ENCODE measurements around the gene CARS1. TPM values are rescaled to one million over a fixed set of nuclear protein-coding genes. Genes with fewer than 3 reads are reported as not detected.
A peak's percentile ranks its signal among the peaks of the same experiment; 100 is the strongest.

The CARS1 gene
- total RNA-seq, 1 donor from 2014 or later = 59.2 TPM

- H3K9me3 Mint-ChIP-seq = no peaks in the 10 kb centered on the region
- H3K4me3 Mint-ChIP-seq = no peak overlapping the region
- H3K4me1 Mint-ChIP-seq = peaks cover 16% of the 10 kb centered on the region
- no peaks in the 10 kb centered on the region for H3K27me3 Mint-ChIP-seq (ENCODE audit: low read depth)
- no peak for TF ChIP-seq CTCF (conservative IDR thresholded peaks at IDR 0.05)
- no peak overlapping the region for H3K27ac Mint-ChIP-seq (ENCODE audit: unreplicated experiment)
- no peak for DNase-seq (ENCODE audit: low read depth, low spot score)
- no peaks in the 10 kb centered on the region for H3K36me3 Mint-ChIP-seq (ENCODE audit: low read depth)
These were observed 10.6 kb downstream of the CARS1 start for GRCh38 chr11:3046641-3047040.

GRCh38 chr11:3046190-3046589 lies 11.0 kb downstream of the CARS1 start:
- no peak overlapping the region for H3K4me3 Mint-ChIP-seq
- no peaks in the 10 kb centered on the region for H3K27me3 Mint-ChIP-seq (ENCODE audit: low read depth)
- no peaks in the 10 kb centered on the region for H3K9me3 Mint-ChIP-seq
- no peak for DNase-seq (ENCODE audit: low read depth, low spot score)
- peak; percentile 23 for TF ChIP-seq CTCF (conservative IDR thresholded peaks at IDR 0.05)
- H3K27ac Mint-ChIP-seq (ENCODE audit: unreplicated experiment) = no peak overlapping the region
- H3K4me1 Mint-ChIP-seq = peaks cover 12% of the 10 kb centered on the region
- no peaks in the 10 kb centered on the region for H3K36me3 Mint-ChIP-seq (ENCODE audit: low read depth)

GRCh38 chr11:3044915-3045314 lies 12.3 kb downstream of the CARS1 start:
- no peak overlapping the region for H3K4me3 Mint-ChIP-seq
- H3K4me1 Mint-ChIP-seq = peaks cover 4% of the 10 kb centered on the region
- H3K36me3 Mint-ChIP-seq (ENCODE audit: low read depth) = peaks cover 4% of the 10 kb centered on the region
- H3K9me3 Mint-ChIP-seq = no peaks in the 10 kb centered on the region
- no peak overlapping the region for H3K27ac Mint-ChIP-seq (ENCODE audit: unreplicated experiment)
- TF ChIP-seq CTCF (conservative IDR thresholded peaks at IDR 0.05) = no peak
- no peak for DNase-seq (ENCODE audit: low read depth, low spot score)
- H3K27me3 Mint-ChIP-seq (ENCODE audit: low read depth) = no peaks in the 10 kb centered on the region

GRCh38 chr11:3044004-3044403 lies 13.2 kb downstream of the CARS1 start:
- H3K36me3 Mint-ChIP-seq (ENCODE audit: low read depth) = peaks cover 4% of the 10 kb centered on the region
- H3K9me3 Mint-ChIP-seq = no peaks in the 10 kb centered on the region
- no peak overlapping the region for H3K4me3 Mint-ChIP-seq
- DNase-seq (ENCODE audit: low read depth, low spot score) = no peak
- no peaks in the 10 kb centered on the region for H3K4me1 Mint-ChIP-seq
- H3K27ac Mint-ChIP-seq (ENCODE audit: unreplicated experiment) = no peak overlapping the region
- no peak for TF ChIP-seq CTCF (conservative IDR thresholded peaks at IDR 0.05)
- no peaks in the 10 kb centered on the region for H3K27me3 Mint-ChIP-seq (ENCODE audit: low read depth)

- Mint-ChIP-seq H3K4me3 (no peak overlapping the region), H3K27ac (ENCODE audit: unreplicated experiment) (no peak overlapping the region), H3K4me1 (no peaks in the 10 kb centered on the region), H3K27me3 (ENCODE audit: low read depth) (no peaks in the 10 kb centered on the region), H3K36me3 (ENCODE audit: low read depth) (peaks cover 4% of the 10 kb centered on the region), H3K9me3 (no peaks in the 10 kb centered on the region)
- no peak for TF ChIP-seq CTCF (conservative IDR thresholded peaks at IDR 0.05)
- no peak for DNase-seq (ENCODE audit: low read depth, low spot score)
These were observed 13.8 kb downstream of the CARS1 start for GRCh38 chr11:3043315-3043871.
